ENCODE results near the gene CTU2. TPM values are rescaled to one million over a fixed set of nuclear protein-coding genes. Genes with fewer than 3 reads are reported as not detected.

Gene CTU2
- total and polyA plus RNA-seq, 2 experiments from 2014 or later: 5.9 to 19.5 TPM

DNA sequence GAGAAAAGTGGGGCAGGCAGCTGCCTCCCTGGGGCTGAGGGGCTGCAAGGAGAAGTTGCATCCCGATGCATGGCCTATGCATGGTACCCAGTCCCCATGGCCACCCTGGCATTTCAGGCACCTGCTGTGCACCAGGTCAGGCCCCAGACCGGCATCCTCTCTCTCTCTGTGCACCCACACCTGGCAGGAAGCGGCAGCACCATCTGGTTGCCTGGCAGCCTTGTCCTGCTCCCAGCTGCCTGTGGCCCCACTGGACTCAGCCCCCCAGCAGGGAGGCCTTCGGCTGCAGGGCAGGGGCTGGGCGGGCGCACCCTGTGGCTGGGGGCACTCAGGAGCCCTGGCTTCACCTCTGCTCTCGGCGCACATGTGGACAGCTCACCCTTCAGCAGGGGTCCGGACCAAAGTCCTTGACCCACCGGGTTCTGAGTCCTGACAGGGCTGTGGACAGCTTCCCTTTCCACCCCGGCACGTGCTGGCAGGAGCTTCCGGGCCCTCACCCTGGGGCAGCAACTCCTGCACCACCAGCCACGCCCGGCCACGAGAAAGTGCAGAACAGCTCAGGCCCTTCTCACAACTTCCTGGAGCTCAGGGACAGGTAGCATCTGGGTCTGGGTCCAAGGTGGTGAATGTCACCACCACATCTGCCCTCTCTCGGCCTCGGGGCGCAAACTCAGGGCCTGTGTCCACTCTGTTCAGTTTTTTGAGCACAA is 36.7 kb downstream of the CTU2 start:
- H3K27ac ChIP-seq: no peak overlapping the region
- no peak overlapping the region for H3K4me3 ChIP-seq
- no peaks in the 10 kb centered on the region for H3K9me2 ChIP-seq (replicated peaks; ENCODE audit: insufficient read depth)
- no peaks in the 10 kb centered on the region for H3K4me1 ChIP-seq (ENCODE audit: insufficient read depth)
- no peak for DNase-seq (ENCODE audit: low spot score)
- H4K20me1 ChIP-seq (ENCODE audit: insufficient read depth, poor library complexity, severe bottlenecking): no peaks in the 10 kb centered on the region
- no peaks in the 10 kb centered on the region for H3K79me2 ChIP-seq
- no peaks in the 10 kb centered on the region for H3K9me3 ChIP-seq (ENCODE audit: low read depth)
- H3K4me2 ChIP-seq: no peak overlapping the region
- H3K27me3 ChIP-seq: no peaks in the 10 kb centered on the region
- H2AFZ ChIP-seq: no peak overlapping the region
- H3K36me3 ChIP-seq (replicated peaks; ENCODE audit: insufficient read depth, low read depth): no peaks in the 10 kb centered on the region
- TF ChIP-seq EZH2 (IDR thresholded peaks at IDR 0.05; ENCODE audit: borderline replicate concordance) (no peak), EZH2phosphoT487 (IDR thresholded peaks at IDR 0.05; ENCODE audit: low read depth, severe bottlenecking, unreplicated experiment) (no peak)
- TF ChIP-seq, protein P1, sequence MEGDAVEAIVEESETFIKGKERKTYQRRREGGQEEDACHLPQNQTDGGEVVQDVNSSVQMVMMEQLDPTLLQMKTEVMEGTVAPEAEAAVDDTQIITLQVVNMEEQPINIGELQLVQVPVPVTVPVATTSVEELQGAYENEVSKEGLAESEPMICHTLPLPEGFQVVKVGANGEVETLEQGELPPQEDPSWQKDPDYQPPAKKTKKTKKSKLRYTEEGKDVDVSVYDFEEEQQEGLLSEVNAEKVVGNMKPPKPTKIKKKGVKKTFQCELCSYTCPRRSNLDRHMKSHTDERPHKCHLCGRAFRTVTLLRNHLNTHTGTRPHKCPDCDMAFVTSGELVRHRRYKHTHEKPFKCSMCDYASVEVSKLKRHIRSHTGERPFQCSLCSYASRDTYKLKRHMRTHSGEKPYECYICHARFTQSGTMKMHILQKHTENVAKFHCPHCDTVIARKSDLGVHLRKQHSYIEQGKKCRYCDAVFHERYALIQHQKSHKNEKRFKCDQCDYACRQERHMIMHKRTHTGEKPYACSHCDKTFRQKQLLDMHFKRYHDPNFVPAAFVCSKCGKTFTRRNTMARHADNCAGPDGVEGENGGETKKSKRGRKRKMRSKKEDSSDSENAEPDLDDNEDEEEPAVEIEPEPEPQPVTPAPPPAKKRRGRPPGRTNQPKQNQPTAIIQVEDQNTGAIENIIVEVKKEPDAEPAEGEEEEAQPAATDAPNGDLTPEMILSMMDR (IDR thresholded peaks at IDR 0.05; ENCODE audit: poor library complexity): no peak
- WGBS (ENCODE audit: low lambda C conversion rate, missing lambda C conversion rate): 96% methylated on average over 17 of the region's 19 CpGs

DNA sequence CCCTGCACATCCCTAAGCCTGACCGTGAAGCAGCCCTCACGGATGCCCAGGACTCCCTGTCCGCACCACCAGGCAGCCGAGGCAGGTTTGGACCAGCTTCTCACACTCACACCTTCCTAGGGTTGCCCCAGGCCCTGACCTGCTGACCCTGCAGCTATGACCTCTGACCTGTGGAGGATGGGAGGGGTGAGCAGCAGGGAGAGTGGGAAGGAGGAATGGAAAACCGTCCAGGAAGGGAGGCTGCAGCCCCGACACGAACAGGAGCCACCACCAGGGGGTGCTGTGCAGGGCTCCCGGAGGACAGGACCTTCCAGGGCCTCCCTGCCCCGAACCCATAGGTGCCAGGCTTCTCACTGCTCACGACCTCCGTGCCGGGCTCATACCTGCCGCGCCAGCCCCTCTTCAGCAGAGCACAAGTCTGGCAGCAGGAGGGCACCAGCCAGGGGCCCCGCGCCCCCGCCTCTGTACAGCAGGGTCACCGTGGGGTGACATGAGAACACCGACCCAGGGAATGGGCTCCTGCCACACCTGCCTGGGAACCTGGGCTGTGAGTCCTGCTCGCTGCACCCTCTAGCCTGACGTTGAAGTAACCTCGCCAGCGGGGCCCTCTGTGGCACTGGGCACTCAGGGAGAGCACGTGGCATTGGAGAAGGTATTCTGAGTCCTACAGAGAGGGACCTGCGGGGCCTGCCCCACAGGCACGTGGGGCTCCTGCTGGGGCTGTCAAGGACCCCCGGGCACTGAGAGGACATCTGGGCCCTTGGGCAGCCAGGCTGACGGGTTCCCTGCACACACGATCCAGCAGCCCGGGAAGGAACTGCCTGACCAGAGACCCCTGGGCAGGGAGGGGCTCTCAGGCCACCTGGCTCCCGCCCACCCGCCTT is 37.6 kb downstream of the CTU2 start:
- 69% methylated on average over 32 of the region's 32 CpGs for WGBS (ENCODE audit: low lambda C conversion rate, missing lambda C conversion rate)
- Histone ChIP-seq H3K79me2 (no peaks in the 10 kb centered on the region), H3K36me3 (replicated peaks; ENCODE audit: insufficient read depth, low read depth) (no peaks in the 10 kb centered on the region), H3K9me2 (replicated peaks; ENCODE audit: insufficient read depth) (no peaks in the 10 kb centered on the region), H3K4me2 (no peak overlapping the region), H2AFZ (no peak overlapping the region), H3K27ac (no peak overlapping the region), H3K9me3 (ENCODE audit: low read depth) (no peaks in the 10 kb centered on the region), H3K4me1 (ENCODE audit: insufficient read depth) (no peaks in the 10 kb centered on the region), H3K27me3 (no peaks in the 10 kb centered on the region), H4K20me1 (ENCODE audit: insufficient read depth, poor library complexity, severe bottlenecking) (no peaks in the 10 kb centered on the region), H3K4me3 (no peak overlapping the region)
- no peak for TF ChIP-seq EZH2 (IDR thresholded peaks at IDR 0.05; ENCODE audit: borderline replicate concordance)
- TF ChIP-seq, protein P1 (IDR thresholded peaks at IDR 0.05; ENCODE audit: poor library complexity): peak; percentile 73
- no peak for TF ChIP-seq EZH2phosphoT487 (IDR thresholded peaks at IDR 0.05; ENCODE audit: low read depth, severe bottlenecking, unreplicated experiment)
- peak; percentile 87 for DNase-seq (ENCODE audit: low spot score)

DNA sequence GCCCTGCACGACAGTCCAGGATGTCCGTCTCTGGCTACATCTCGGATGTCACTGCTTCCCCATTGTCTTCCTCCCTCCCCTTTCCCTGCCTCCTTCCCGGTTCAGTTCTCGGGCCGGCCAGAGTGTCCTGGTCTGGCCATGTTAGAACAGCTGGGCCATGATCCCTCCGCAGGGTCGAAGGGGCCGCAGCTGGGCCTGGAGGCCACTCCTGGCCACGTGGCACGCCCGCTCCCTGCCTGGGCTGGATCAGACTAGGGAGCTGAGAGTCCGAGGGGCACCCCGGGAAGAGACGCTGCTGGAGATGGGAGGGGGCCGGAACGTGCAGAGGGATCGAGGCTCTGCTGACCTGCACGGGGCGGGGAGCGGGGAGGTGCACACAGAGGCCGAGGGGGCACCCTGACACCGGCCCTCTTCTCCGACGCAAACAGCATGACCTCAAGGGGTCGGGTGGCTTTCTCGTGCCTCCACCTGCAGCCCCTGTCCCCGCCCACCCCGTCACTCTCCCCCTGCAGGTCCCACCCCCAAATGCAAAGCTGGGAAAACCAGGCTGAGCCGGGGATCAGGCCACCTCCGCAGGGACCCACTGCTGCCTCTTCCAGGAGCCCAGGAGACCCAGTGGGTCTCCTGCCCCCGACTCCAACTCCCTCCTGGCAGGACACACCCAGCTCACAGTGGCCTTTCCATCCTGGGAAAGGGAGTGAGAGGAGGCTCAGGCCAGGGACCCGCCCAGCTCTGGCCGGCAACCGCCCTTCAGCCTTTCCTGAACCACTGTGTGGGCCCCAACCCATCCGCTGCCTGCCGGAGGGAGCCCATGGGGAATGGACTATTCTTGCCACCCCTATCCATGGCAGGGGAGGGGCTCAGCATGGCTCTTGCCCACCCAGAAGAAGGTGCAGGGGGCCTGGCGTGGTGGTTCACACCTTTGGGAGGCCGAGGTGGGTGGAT is 38.5 kb downstream of the CTU2 start:
- TF ChIP-seq EZH2phosphoT487 (IDR thresholded peaks at IDR 0.05; ENCODE audit: low read depth, severe bottlenecking, unreplicated experiment) (no peak), EZH2 (IDR thresholded peaks at IDR 0.05; ENCODE audit: borderline replicate concordance) (no peak)
- TF ChIP-seq, protein P1 (IDR thresholded peaks at IDR 0.05; ENCODE audit: poor library complexity): no peak
- H3K4me3 ChIP-seq: no peak overlapping the region
- H3K27ac ChIP-seq: no peak overlapping the region
- DNase-seq (ENCODE audit: low spot score): no peak
- H2AFZ ChIP-seq: no peak overlapping the region
- H3K9me3 ChIP-seq (ENCODE audit: low read depth): no peaks in the 10 kb centered on the region
- H3K36me3 ChIP-seq (replicated peaks; ENCODE audit: insufficient read depth, low read depth): no peaks in the 10 kb centered on the region
- H4K20me1 ChIP-seq (ENCODE audit: insufficient read depth, poor library complexity, severe bottlenecking): no peaks in the 10 kb centered on the region
- no peaks in the 10 kb centered on the region for H3K4me1 ChIP-seq (ENCODE audit: insufficient read depth)
- H3K27me3 ChIP-seq: no peaks in the 10 kb centered on the region
- WGBS (ENCODE audit: low lambda C conversion rate, missing lambda C conversion rate): 79% methylated on average over 27 of the region's 39 CpGs
- no peaks in the 10 kb centered on the region for H3K9me2 ChIP-seq (replicated peaks; ENCODE audit: insufficient read depth)
- no peaks in the 10 kb centered on the region for H3K79me2 ChIP-seq
- no peak overlapping the region for H3K4me2 ChIP-seq

Data from hepatocyte (in vitro differentiated cells).